PFSK-1 (cell line): ENCODE data around the gene ZNF518A.

Experiments
- FOXP2 ChIP-seq: optimal IDR thresholded peaks from 2 replicates; pipeline ENCODE3; 2011; ENCODE audit warnings: borderline replicate concordance, control low read depth, inconsistent platforms; ENCODE audit not compliant: insufficient read depth; ENCODE audit errors: extremely low read length, extremely low read depth
- POLR2AphosphoS5 ChIP-seq: IDR thresholded peaks from 2 replicates; pipeline ENCODE4 v1.6.1; 2012; ENCODE audit warnings: low read depth, mild to moderate bottlenecking, control low read depth, low read length, moderate library complexity
- REST ChIP-seq, 2 experiments: IDR thresholded peaks; 2 replicates each; pipeline versions ENCODE4 v1.6.1 to v1.8.0; 2011 to 2012; ENCODE audit warnings: low read depth in 2 of 2, low read length in 2 of 2, control low read depth in 1 of 2, inconsistent platforms in 1 of 2, mild to moderate bottlenecking in 1 of 2, moderate library complexity in 1 of 2; ENCODE audit not compliant: insufficient read depth in 1 of 2
- SIN3A ChIP-seq: IDR thresholded peaks from 2 replicates; pipeline ENCODE4 v1.6.1; 2012; ENCODE audit warnings: mild to moderate bottlenecking, low read length, moderate library complexity, borderline replicate concordance; ENCODE audit not compliant: insufficient read depth
- TAF1 ChIP-seq: IDR thresholded peaks from 2 replicates; pipeline ENCODE4 v1.6.1; 2012; ENCODE audit warnings: low read length, control low read depth, borderline replicate concordance; ENCODE audit not compliant: insufficient read depth

Gene ZNF518A

DNA sequence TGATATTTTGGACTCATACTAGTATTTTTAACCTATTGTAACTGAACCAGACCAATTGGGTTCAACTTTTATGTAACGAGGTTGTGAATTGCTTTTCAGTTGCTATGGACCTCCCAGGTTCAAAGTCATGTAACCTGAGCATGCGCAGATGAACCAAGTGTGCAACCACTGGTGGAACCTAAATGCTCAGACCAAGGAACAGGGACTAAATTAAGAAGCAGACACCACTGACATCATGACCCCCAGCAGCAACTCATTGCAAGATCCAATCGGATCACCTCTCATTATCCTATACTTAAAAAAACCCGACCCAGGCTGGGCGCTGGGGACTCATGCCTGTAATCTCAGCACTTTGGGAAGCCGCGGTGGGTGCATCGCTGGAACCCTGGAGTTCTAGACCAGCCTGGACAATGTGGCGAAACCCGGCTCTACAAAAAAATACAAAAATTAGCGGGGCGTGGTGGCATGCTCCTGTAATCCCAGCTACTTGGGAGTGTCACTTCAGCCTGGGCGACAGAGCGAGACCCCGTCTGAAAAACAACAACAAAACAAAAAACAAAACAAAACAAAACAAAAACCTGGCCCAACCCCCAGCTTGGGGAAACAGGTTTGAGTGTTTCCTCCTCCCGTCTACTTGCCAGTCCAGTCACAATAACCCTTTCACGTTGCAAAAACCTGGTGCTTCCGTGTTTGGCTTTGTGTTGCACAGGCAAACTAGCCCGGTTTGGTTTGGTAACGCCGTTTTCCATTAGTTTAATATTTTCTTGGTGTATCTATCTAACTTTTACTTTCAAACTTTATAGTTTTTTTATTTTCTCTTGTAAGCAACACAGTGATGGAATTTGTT lies 11.3 kb upstream of the ZNF518A start:
- TF ChIP-seq TAF1 = no peak
- no peak for TF ChIP-seq FOXP2
- no peak for TF ChIP-seq POLR2AphosphoS5
- TF ChIP-seq REST (IDR thresholded peaks at IDR 0.05; ENCODE audit: insufficient read depth in 1 of 2, low read depth in 2 of 2, low read length in 2 of 2) = no peak
- no peak for TF ChIP-seq SIN3A

DNA sequence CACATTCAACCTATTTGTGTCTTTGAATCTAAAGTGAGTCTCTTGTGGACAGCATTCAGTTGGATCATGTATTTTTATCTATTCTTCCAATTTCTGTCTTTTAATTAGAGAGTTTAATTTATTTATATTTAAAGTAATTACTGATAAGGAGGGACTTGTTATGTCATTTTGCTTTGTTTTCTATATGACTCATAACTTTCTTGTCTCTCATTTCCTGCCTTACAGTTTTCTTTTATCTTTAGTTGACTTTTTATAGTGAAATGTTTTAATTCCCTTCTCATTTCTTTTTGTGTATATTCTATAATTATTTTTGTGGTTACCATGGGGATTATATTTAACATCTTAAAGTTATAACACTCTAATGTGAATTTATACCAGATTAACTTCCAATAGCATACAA lies 7.3 kb upstream of the ZNF518A start:
- TF ChIP-seq SIN3A (no peak), POLR2AphosphoS5 (no peak), TAF1 (no peak), REST (IDR thresholded peaks at IDR 0.05; ENCODE audit: insufficient read depth in 1 of 2, low read depth in 2 of 2, low read length in 2 of 2) (no peak), FOXP2 (no peak)

GRCh38 chr10:96124230-96125141 lies 5.6 kb upstream of the ZNF518A start:
- TF ChIP-seq POLR2AphosphoS5 (0 out of 2 replicates have a peak, but pooled peaks have one; percentile 43), REST (IDR thresholded peaks at IDR 0.05; ENCODE audit: insufficient read depth in 1 of 2, low read depth in 2 of 2, low read length in 2 of 2) (peak in 1 of 2 experiments; percentile 48; a peak in 1 of 4 replicates), FOXP2 (peak; percentile 78), SIN3A (no peak), TAF1 (no peak)

DNA sequence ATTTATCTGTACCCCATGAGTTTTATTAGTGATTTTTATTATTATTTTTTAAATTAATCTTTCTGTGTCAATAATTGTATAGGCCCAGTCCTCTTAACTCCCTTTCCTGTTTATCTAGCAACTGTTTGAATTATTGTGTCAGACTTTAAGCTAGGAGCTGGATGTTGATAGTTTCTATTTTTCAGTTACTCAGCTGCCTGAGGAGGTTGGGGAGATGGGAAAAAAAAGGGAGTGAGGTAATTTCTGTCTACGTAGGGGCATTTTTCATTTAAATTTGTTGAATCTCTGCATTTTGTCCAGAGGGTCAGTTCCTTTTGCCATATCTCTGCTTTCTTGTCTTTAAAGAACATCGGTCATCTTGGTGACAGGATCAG lies 5.0 kb upstream of the ZNF518A start:
- TF ChIP-seq REST (IDR thresholded peaks at IDR 0.05; ENCODE audit: insufficient read depth in 1 of 2, low read depth in 2 of 2, low read length in 2 of 2) (no peak), POLR2AphosphoS5 (no peak), TAF1 (no peak), SIN3A (no peak), FOXP2 (no peak)
